HFFc6 (cell line): ENCODE results near the gene DEAF1. TPM values are rescaled to one million over a fixed set of nuclear protein-coding genes. Genes with fewer than 3 reads are reported as not detected.
A peak's percentile ranks its signal among the peaks of the same experiment; 100 is the strongest.

Experiments used
- DNase-seq: peaks from one replicate; pipeline ENCODE4 v3.0.0-alpha.2; 2018
- H3K27ac Mint-ChIP-seq: 2 replicates; pipeline ENCODE4 v1.8.0; 2020; ENCODE audit warnings: mild to moderate bottlenecking, mixed read lengths
- H3K27me3 Mint-ChIP-seq: 2 replicates; pipeline ENCODE4 v1.8.0; 2021; ENCODE audit warnings: mild to moderate bottlenecking, moderate library complexity, mixed read lengths; ENCODE audit not compliant: insufficient read depth
- H3K36me3 Mint-ChIP-seq: 2 replicates; pipeline ENCODE4 v1.8.0; 2021; ENCODE audit warnings: low read depth, mixed read lengths
- H3K4me1 Mint-ChIP-seq: 2 replicates; pipeline ENCODE4 v1.8.0; 2020; ENCODE audit warnings: low read depth, mixed read lengths
- H3K4me3 Mint-ChIP-seq: 2 replicates; pipeline ENCODE4 v1.8.0; 2020; ENCODE audit warnings: mild to moderate bottlenecking, moderate library complexity, mixed read lengths
- H3K9me3 Mint-ChIP-seq: 2 replicates; pipeline ENCODE4 v1.8.0; 2020; ENCODE audit warnings: mild to moderate bottlenecking, mixed read lengths
- total RNA-seq, 6 experiments: library from RNA; stranded (reverse); fragmentation: NEBNext Ultra II Directional; extraction: Animal tissue kit (Norgen Biotek cat#: 25700); gene quantifications; 2 replicates in 1 of 6; 3 replicates in 5 of 6; pipeline ENCODE4 v1.2.3, GENCODE V29; 2021
- TF ChIP-seq, protein P1 (sequence below): fragments of 200-600 bp; sonication (generic); IDR thresholded peaks from 2 replicates; pipeline ENCODE4 v1.5.0; 2021; ENCODE audit warnings: antibody characterized with exemption, mild to moderate bottlenecking

DEAF1 gene
- total RNA-seq, 6 experiments from 2014 or later = 32.2 to 48.1 (median 34.6) TPM

GRCh38 chr11:636511-637332, 58.3 kb downstream of the DEAF1 start, which contains the start of gene DRD4:
TSS of gene DRD4 (plus strand) at chr11:637269. CDS start at chr11:637305, 36 bp downstream.
- DNase-seq = no peak
- Mint-ChIP-seq H3K36me3 (no peaks in the 10 kb centered on the region), H3K9me3 (no peaks in the 10 kb centered on the region), H3K27ac (no peak within 1 kb of the TSS), H3K4me3 (peak within 1 kb of the TSS; percentile 70), H3K27me3 (peaks cover 10% of the 10 kb centered on the region), H3K4me1 (peaks cover 5% of the 10 kb centered on the region; the same call in 1 of the 2 replicates)
- TF ChIP-seq, protein P1, sequence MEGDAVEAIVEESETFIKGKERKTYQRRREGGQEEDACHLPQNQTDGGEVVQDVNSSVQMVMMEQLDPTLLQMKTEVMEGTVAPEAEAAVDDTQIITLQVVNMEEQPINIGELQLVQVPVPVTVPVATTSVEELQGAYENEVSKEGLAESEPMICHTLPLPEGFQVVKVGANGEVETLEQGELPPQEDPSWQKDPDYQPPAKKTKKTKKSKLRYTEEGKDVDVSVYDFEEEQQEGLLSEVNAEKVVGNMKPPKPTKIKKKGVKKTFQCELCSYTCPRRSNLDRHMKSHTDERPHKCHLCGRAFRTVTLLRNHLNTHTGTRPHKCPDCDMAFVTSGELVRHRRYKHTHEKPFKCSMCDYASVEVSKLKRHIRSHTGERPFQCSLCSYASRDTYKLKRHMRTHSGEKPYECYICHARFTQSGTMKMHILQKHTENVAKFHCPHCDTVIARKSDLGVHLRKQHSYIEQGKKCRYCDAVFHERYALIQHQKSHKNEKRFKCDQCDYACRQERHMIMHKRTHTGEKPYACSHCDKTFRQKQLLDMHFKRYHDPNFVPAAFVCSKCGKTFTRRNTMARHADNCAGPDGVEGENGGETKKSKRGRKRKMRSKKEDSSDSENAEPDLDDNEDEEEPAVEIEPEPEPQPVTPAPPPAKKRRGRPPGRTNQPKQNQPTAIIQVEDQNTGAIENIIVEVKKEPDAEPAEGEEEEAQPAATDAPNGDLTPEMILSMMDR = no peak

DNA sequence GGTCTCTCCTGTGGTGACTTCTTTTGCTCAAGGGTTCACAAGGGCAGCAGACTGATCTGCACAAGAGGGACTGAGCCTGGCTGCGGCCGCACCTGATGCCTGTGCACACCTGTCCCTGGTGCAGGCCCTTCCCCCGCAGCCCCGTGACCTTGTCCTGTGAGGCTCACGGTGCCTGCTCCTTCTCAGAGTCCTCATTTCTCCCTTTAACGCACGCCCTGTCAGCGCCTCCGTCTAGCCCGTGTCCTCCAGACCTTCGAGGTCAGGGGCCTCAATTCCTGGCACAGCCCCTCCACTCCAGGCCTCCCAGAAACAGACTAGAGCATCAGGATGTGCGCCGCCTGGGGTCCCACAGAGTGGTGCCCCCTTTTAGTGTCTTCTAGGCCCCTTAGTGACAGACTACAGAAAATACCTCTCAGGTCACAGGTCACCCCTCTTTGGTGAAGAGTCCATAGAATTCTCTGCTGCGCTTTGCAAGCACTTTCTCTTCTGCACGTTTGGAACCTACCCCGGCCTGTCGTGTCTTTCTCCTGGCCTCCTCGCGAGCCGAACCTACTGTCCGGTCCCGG, 59.0 kb downstream of the DEAF1 start:
- Mint-ChIP-seq H3K36me3 (no peaks in the 10 kb centered on the region), H3K4me3 (no peak overlapping the region), H3K27me3 (peaks cover 10% of the 10 kb centered on the region), H3K27ac (no peak overlapping the region), H3K4me1 (peaks cover 5% of the 10 kb centered on the region; the same call in 1 of the 2 replicates), H3K9me3 (no peaks in the 10 kb centered on the region)
- DNase-seq = no peak
- TF ChIP-seq, protein P1 = no peak

DNA sequence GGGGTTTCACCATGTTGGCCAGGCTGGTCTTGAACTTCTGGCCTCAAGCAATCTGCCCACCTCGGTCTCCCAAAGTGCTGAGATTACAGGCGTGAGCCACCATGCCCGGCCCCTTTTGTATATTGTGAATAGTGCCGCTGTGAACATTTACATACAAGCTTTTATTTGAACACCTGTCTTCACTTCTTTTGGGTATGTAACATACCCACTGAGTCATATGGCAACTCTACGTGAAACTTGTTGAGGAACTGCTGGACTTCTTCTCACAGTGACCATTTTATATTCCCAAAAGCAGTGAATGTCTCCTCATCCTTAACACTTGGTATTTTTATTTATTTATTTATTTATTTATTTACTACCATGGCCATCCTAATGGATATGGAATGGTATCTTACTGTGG, 64.2 kb downstream of the DEAF1 start:
- H3K36me3 Mint-ChIP-seq = peaks cover 11% of the 10 kb centered on the region
- TF ChIP-seq, protein P1 = no peak
- DNase-seq = no peak
- H3K9me3 Mint-ChIP-seq = peaks cover 9% of the 10 kb centered on the region; the same call in 1 of the 2 replicates
- H3K27ac Mint-ChIP-seq = no peak overlapping the region
- H3K4me1 Mint-ChIP-seq = peaks cover 22% of the 10 kb centered on the region
- peaks cover 17% of the 10 kb centered on the region for H3K27me3 Mint-ChIP-seq
- no peak overlapping the region for H3K4me3 Mint-ChIP-seq

- Mint-ChIP-seq H3K36me3 (peaks cover 11% of the 10 kb centered on the region), H3K4me3 (no peak overlapping the region), H3K9me3 (peaks cover 9% of the 10 kb centered on the region; the same call in 1 of the 2 replicates), H3K27ac (no peak overlapping the region), H3K4me1 (peaks cover 22% of the 10 kb centered on the region), H3K27me3 (peaks cover 17% of the 10 kb centered on the region)
- TF ChIP-seq, protein P1 = no peak
- no peak for DNase-seq
Measured at GRCh38 chr11:629237-629583, 65.8 kb downstream of the DEAF1 start.

GRCh38 chr11:628056-628455, 67.0 kb downstream of the DEAF1 start:
- Mint-ChIP-seq H3K4me3 (no peak overlapping the region; the same call in 1 of the 2 replicates), H3K27me3 (peaks cover 21% of the 10 kb centered on the region), H3K4me1 (peaks cover 29% of the 10 kb centered on the region), H3K27ac (peak overlapping the region; percentile 59), H3K9me3 (peaks cover 9% of the 10 kb centered on the region; the same call in 1 of the 2 replicates), H3K36me3 (peaks cover 11% of the 10 kb centered on the region)
- TF ChIP-seq, protein P1 = no peak
- no peak for DNase-seq
